ENCODE measurements around the gene HABP2. TPM values are rescaled to one million over a fixed set of nuclear protein-coding genes. Genes with fewer than 3 reads are reported as not detected.

HABP2 gene
- total RNA-seq, 1 donor from 2014 or later, result 3.6 TPM

GRCh38 chr10:113540845-113541548, 11.9 kb upstream of the HABP2 start:
- Histone ChIP-seq H3K9me3 (no peaks in the 10 kb centered on the region), H3K36me3 (no peaks in the 10 kb centered on the region), H3K27me3 (no peaks in the 10 kb centered on the region), H3K4me3 (no peak overlapping the region), H3K4me1 (no peaks in the 10 kb centered on the region), H3K27ac (no peak overlapping the region)
- ATAC-seq (no peak), DNase-seq (no peak)
- intact Hi-C loops (cut with DNase I), result no loop called here
- TF ChIP-seq, protein P1, sequence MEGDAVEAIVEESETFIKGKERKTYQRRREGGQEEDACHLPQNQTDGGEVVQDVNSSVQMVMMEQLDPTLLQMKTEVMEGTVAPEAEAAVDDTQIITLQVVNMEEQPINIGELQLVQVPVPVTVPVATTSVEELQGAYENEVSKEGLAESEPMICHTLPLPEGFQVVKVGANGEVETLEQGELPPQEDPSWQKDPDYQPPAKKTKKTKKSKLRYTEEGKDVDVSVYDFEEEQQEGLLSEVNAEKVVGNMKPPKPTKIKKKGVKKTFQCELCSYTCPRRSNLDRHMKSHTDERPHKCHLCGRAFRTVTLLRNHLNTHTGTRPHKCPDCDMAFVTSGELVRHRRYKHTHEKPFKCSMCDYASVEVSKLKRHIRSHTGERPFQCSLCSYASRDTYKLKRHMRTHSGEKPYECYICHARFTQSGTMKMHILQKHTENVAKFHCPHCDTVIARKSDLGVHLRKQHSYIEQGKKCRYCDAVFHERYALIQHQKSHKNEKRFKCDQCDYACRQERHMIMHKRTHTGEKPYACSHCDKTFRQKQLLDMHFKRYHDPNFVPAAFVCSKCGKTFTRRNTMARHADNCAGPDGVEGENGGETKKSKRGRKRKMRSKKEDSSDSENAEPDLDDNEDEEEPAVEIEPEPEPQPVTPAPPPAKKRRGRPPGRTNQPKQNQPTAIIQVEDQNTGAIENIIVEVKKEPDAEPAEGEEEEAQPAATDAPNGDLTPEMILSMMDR (IDR thresholded peaks at IDR 0.05), result no peak

DNA sequence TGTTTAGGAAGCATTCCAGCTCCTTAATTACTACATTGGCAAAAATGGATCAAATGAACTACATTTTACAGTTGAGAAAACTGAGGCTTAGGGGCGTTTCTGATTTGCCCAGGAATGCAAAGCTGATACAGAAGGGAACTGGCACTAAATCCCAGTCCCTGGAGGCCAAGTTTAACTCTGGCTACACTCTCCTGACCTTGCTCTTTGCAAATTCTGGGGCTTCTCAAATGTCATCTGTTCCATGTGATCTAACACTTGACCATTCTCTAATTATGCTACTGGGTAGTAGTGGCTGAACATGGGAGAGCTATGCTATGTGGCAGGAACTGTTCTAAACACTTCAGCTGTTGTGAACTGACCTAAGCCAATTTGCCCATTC, 11.3 kb upstream of the HABP2 start:
- DNase-seq (no peak), ATAC-seq (no peak)
- Histone ChIP-seq H3K4me3 (no peak overlapping the region), H3K9me3 (no peaks in the 10 kb centered on the region), H3K4me1 (no peaks in the 10 kb centered on the region), H3K27ac (no peak overlapping the region), H3K36me3 (no peaks in the 10 kb centered on the region), H3K27me3 (no peaks in the 10 kb centered on the region)
- TF ChIP-seq, protein P1 (IDR thresholded peaks at IDR 0.05), result no peak
- intact Hi-C loops (cut with DNase I), result no loop called here

DNA sequence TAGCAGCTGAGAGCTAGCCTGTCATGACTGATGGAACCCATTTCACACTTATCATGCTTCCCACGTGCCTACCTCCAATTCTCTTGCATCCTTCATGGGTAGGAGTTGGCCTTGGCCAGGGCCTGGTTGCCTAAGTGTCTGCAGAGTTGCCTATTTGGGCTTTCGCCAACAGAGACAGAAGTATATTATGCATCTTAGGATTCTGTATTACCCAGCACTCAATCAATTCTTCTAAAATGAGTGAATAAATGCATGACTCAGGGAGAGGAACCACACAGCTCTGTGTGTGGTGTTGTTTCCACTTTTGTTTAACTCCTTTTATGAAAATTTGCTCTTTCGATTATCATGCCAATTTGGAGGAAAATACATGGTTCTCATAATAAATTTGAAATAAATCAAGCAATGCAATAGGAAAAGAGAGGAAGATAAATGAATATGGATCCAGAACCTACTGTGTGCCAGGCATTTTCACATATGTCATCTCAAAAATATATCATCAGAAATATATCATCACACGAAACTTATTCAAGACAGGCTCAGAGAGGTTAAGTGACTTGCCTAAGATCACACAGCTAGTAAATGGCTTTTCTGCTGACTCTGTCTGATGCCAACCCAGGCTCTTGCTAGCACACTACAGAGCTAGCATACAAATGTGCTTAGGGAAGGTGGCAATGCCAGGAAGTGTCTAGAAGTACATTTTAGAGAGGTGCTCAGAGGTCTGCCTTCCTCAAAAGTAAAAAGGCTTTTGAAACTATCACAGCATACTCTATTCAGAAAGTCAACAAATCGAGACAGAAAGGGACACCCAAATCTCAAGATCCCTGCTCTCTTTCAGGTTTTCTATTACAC, 9.5 kb upstream of the HABP2 start:
- DNase-seq (no peak), ATAC-seq (peak; percentile 67)
- H3K27ac ChIP-seq, result no peak overlapping the region
- H3K4me1 ChIP-seq, result no peaks in the 10 kb centered on the region
- no peaks in the 10 kb centered on the region for H3K27me3 ChIP-seq
- intact Hi-C loops (cut with DNase I), result no loop called here
- H3K4me3 ChIP-seq, result no peak overlapping the region
- no peaks in the 10 kb centered on the region for H3K9me3 ChIP-seq
- H3K36me3 ChIP-seq, result no peaks in the 10 kb centered on the region
- TF ChIP-seq, protein P1 (IDR thresholded peaks at IDR 0.05), result no peak

DNA sequence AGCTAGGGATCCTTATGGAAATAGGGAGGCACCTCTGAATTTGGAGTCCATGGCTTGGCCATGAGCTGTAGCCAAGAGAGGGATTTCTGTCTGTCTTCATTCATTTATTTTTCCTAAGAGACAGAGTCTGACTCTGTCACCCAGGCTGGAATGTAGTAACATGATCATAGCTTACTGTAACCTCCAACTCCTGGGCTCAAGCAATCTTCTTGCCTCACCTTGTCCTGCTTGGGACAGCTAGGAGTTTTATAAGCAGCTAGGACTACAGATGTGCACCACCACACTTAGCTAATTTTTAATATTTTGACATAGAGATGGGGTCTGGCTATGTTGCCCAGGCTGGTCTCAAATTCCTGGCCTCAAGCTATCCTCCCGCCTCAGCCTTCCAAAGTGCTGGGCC, 8.5 kb upstream of the HABP2 start:
- Histone ChIP-seq H3K27ac (no peak overlapping the region), H3K36me3 (no peaks in the 10 kb centered on the region), H3K4me3 (no peak overlapping the region), H3K27me3 (no peaks in the 10 kb centered on the region), H3K4me1 (no peaks in the 10 kb centered on the region), H3K9me3 (no peaks in the 10 kb centered on the region)
- DNase-seq (no peak), ATAC-seq (no peak)
- TF ChIP-seq, protein P1 (IDR thresholded peaks at IDR 0.05), result no peak
- intact Hi-C loops (cut with DNase I), result no loop called here

GRCh38 chr10:113547426-113547825, 5.4 kb upstream of the HABP2 start:
- TF ChIP-seq, protein P1 (IDR thresholded peaks at IDR 0.05), result no peak
- Histone ChIP-seq H3K27ac (no peak overlapping the region), H3K27me3 (no peaks in the 10 kb centered on the region), H3K4me1 (no peaks in the 10 kb centered on the region), H3K36me3 (no peaks in the 10 kb centered on the region), H3K4me3 (no peak overlapping the region), H3K9me3 (no peaks in the 10 kb centered on the region)
- DNase-seq (no peak), ATAC-seq (no peak)
- intact Hi-C loops (cut with DNase I), result no loop called here
